DMS 273 (cell line): Measurements from ENCODE around the gene GSN.
"Not testable (repeated sequence)": the region's sequence is repeated elsewhere in the genome, so short reads cannot be mapped to it uniquely, and the experiment has no call there.

ENCODE experiments used
- DNase-seq: peaks from one replicate; lab custom pipeline; 2025; ENCODE audit not compliant: unreplicated experiment; lab: John Stamatoyannopoulos, UW

The GSN gene

DNA sequence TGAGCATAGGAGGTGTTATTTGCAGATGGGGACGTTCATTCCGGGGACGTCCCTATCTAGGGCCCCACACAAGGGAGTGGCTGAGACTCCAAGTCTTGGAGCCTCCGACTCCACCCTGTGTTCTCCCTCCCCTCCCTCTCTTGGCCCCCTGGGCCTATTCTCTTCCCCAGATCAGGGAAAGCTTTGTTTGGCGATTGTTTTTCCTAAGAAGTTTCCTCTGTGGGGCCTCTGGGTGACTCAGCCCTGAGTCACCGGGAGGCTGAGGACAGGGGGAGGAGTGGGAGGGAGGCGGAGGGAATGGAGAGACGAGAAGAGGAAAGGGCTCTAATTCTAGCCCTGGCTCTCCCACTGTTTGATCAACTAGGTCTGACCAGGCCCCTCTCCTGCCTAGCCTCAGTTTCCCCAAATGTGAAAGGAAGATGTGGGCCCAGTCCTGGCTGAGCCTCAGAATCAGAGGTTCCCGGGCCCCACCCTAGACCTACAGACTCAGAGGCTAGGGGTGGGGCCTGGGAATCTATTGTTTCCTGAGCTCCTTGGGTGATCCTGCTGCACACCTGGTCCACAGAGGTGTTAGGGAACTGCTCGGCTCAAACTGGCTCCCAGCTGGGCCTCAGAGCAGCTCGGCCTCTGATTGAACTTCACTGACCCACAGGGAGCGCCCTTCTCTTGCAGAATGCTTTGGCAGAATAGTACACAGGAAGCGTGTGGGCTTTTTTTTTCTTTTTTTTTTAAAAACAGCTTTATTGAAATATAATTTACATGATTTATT lies 19.2 kb downstream of the GSN start:
- peak; percentile 50 for DNase-seq

GRCh38 chr9:121288673-121289025 lies 20.7 kb downstream of the GSN start:
- no peak for DNase-seq

DNA sequence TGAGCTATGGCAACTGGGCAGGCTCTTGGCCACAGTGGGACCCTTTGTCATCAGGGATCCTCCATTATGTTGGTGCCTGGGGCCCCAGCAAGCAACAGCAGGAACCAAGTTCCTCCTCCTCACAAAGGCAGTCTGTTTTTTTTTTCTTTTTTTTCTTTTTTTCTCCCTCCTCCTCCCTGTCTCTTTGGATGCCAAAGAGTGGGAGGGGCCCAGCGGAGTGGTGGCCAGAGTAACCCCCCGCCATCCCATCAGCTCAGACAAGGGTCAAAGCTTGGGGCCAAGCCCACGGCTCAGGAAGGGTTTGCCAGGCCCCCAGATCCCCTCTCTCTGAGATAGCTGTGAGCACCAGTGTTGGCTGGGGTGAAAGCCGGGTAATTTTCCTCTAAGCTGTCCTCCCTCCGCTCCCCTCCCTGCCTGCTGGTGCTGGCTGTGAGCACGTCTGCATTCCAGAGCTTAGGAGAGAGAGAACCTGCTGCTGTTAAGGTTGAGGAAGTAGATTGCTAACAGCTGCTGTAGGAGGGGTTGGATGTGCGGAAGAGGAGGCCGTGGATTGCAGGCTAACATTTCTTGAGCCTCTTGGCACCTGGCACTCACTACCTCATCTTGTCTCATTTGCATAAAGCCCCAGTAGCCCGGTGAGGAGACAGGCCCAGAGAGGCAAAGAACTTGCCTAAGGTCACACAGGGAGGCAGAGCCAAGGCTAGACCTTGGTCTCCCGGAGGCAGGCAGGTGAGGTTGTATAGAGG lies 21.2 kb downstream of the GSN start:
- peak; percentile 83 for DNase-seq

DNA sequence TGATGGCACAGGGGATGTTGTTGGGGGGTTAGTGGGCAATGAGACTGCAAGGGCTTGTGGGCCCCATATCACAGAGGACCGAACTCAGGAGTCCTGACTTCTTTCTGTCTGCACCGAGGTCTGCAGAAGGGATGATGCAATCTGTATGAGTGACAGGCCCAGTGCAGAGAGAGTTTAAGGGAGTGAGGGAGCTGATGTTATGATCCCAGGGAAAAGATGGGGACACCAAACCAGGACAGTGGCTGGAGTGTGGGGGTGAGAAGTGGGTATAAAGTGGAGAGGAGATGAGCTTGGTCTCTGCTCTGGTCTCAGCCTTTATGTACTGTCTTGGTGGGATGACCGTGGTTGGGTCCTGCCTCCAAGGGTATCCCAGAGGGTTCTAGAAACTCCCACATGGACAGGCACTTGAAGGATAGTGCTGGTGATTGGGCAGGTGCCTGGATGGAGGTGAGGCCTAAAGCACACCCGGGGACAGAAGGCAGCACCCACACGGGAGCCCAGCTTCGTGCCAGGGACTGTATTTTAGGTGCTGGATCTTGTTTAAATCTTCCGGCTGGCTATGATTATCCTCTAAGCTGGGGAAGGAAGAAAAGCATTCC lies 21.9 kb downstream of the GSN start:
- DNase-seq: no peak

GRCh38 chr9:121291536-121291935 lies 23.6 kb downstream of the GSN start:
- not testable (repeated sequence) for DNase-seq

DNA sequence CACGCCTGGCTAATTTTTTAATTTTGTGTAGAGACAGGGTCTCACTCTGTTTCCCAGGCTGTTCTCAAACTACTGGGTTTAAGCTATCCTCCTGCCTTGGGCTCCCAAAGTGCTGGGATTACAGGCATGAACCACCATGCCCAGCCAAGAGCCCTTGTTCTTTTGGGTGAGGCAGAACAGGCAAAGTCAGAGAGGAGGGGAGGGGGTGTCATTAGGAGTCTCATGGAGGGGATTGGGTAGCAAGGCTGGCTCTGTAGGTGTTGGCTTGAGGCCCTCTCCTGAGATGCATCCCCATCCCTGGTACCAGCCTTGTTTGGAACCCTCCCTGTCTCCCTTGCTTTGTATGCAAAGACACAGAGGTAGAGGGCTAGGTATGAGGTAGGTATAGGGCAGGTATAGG lies 24.1 kb downstream of the GSN start:
- DNase-seq: no peak

- no peak for DNase-seq
Observed at GRCh38 chr9:121292801-121293241, 24.9 kb downstream of the GSN start.

DNA sequence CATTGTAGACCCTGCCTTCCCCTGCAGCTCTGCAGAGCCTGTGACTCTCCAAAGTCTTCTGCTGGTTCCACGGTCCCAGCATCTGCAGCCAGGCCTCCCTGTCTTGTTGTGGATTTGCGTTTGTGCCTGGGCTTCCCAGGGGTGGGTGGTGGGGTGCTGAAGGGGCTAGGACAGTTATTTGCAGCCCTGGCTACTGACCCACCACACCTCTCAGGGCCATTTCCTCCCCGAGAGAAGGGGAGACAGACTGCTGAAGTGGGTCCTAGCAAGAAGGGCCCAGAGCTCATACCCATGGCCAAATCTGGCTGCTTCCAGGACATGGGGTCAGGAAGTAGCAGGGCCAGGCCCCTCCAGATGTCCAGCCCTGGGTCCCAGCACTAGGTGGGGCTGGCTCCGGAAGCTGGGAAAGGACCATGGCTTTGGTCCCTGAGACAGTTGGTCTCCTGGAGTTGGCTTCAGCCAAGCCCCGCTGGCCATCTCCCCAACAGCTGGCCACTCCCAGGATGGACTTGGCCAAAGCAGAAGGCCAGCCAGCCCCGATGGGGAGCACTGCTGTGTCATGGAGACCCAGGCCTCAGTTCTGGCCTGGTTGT lies 26.3 kb downstream of the GSN start:
- no peak for DNase-seq

- no peak for DNase-seq
Observed at GRCh38 chr9:121294866-121295661, 27.1 kb downstream of the GSN start.

- DNase-seq: no peak
Observed at GRCh38 chr9:121295662-121296191, 27.8 kb downstream of the GSN start.

DNA sequence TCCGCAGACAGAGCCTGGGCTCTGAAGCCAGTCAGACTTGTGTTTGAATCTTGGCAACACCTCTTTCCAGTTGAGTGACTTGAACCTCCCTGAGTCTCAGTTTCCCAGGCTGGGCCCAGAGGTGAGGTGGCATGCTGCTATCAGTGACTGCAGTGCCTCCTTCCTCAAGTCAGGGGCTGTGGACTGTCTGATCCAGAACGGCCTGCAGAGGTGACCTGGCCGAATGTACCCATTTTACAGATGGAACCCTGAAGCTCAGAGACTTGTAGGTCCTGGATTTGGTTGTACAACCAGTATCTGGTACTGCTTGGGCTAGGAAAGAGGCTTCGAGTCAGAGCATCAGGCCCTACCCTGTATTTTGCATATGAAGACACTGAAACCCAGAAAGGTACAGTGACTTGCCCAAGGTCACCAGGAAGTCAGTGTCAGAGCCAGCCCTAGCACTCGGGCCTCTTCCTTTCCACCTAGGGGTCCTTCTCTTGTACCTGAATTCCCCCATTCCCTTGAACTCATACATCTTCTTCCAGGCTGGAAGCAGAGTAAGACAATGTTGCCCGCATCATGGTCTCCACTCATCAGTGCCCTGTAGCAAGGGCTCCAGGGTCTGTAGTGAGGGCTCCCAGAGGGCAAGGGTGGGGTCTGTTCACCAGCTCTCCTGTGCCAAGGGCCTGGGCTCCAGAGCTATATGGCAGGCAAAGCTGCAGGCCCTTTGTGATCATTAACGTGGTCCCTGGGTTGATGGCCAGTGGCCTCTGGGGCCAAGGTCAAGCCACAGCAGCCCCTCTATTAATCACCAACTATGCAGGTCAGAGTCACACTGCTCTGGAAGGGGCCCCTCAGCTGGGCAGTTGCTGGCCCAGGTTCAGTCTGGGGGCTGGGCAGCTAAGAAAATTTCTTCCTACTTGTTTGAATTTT lies 28.5 kb downstream of the GSN start:
- no peak for DNase-seq

DNA sequence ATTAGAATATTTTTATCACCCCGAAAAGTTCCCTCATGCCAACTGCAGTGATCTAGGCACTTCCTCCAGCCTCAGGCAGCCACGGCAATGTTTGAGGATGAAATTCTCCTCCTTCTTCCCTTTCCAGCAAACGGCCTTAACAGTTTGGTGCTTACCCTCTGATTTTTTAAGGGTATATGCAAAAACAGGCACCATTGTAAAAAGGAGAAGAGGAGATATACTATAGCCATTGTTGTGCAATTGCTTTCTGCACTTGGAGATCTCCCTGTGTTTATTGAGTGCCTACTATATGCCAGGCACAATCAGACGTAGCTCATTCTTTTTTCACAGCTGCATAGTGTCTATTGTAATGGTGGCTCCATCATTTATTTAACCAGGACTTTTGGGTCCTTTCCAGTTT lies 29.4 kb downstream of the GSN start:
- no peak for DNase-seq

DNA sequence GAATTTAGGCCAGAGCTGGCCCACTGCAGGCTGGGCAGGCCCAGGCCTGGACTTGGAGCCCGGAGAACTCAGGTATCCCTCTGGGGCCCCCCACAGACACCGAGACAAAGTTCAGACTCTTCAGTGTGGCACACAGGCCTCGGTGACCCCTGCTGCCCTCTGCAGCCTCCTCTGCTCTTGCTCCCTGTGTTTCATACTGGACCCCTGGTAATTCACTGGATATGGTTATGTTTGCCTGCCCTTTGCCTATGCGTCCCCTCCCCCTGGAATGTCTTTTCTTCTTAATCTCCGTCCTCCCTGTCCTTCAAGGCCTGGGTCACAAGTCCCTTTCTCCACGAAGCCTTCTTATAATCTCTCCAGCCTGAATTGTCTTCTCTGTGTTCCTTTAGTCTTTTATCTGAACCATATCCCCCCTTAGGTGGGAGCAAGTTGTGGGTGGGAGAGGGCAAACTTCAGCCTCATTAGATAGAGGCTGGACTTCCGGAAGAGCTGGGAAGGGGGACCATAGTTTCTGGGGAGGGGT lies 30.1 kb downstream of the GSN start:
- DNase-seq: no peak

GRCh38 chr9:121298689-121299466 lies 30.9 kb downstream of the GSN start:
- peak; percentile 19 for DNase-seq

DNA sequence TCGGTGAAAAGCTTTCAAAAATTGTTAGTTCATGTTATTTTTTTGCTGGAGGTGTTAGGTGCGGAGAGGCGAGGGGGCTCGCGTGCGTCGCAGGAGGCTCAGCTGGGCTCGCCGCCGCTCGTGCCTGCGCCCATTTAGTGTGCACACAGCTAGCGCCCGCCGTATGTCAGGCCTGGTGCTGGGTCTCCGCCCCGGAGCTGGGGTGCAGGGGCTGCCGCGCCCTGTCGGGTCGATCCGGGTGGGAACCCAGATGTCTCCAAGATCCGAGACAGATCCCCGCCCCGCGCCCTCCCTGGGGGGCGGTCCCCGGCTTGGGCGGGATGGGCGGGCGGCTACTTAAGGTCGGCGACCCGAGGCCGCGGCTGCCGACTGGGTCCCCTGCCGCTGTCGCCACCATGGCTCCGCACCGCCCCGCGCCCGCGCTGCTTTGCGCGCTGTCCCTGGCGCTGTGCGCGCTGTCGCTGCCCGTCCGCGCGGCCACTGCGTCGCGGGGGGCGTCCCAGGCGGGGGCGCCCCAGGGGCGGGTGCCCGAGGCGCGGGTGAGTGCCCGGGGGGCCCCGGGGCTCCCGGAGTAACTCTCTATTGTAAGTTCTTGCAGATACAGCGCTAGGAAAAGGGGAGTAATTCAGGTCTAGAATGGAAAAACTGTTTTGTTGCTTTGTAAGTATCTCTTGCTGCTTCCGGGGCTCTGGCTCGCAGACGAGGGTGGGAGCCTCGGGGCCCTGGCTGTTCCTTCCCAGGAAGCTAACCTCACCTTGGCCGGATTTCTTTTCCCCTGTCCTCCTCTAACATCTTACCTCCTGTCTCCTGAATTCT lies 31.7 kb downstream of the GSN start:
- DNase-seq: peak; percentile 56

DNA sequence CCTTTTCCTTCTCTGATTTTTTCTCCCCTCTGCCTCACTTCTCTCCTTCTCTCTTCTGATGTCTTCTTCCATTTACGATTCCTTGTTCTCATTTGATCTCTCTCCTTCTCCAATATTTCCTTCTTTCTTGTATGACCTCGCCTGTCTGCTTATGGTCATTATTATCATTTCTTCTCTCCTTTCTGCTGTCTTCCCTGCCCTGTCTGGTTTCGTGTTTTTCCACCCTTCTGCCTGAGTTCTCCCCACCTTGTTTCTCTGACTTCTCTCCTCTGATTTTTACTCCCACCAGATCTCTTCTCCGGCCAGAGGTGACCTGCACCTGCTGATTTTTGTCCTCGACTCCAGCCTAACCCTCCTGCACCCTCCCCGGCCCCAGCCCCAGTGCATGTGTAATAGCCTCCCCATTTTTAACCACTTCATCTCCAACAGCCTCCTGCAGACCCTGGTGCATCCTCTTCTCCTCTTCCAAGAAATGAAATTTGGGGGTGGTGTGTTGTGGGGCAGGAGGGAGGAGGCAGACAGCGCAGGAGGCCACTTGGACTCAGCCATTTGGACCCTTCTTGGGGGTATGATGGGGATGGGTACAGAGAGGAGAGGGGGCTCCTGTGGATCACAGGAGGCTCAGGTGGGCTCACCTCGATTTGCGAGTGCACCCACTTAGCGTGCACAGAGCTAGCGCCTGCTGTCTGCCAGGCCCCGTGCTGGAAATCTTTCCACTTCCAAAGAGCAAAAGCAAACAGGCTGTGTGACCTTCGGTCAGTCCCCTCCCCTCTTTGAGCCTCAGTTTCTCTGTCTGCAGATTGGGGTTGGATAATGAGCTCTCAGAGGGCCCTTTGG lies 32.5 kb downstream of the GSN start:
- no peak for DNase-seq

DNA sequence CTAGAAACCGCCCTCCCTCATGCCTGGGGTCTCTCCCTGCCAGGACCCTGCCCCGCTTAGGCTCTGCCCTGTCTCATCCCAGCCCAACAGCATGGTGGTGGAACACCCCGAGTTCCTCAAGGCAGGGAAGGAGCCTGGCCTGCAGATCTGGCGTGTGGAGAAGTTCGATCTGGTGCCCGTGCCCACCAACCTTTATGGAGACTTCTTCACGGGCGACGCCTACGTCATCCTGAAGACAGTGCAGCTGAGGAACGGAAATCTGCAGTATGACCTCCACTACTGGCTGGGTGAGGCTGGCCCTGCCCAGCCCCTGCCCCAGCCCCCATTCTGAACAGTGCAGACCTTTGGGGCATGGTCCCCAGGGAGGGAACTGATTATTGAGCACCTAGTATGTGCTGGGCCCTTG lies 33.9 kb downstream of the GSN start:
- no peak for DNase-seq
